Kidney (tissue), 14 donors: Measurements from ENCODE around the gene PARN. TPM values are rescaled to one million over a fixed set of nuclear protein-coding genes. Genes with fewer than 3 reads are reported as not detected.
A peak's percentile ranks its signal among the peaks of the same experiment; 100 is the strongest.

Experiments used
- DNase-seq, 5 donors: peaks; one replicate each; pipeline ENCODE4 v3.0.0-alpha.2; 2013 to 2020
- FAIRE-seq: peaks from 2 replicates; lab custom pipeline; 2012; peaks lifted over from hg19 to GRCh38; lab: Jason Lieb, UNC
- H3K27ac ChIP-seq, 2 donors: one replicate each; pipeline ENCODE4 v1.7.0; 2013; ENCODE audit warnings: low read depth in 2 of 2, low read length in 2 of 2, inconsistent platforms in 1 of 2
- H3K27me3 ChIP-seq: one replicate; pipeline ENCODE4 v1.7.1; 2013; ENCODE audit warnings: low read length, inconsistent platforms; ENCODE audit not compliant: control insufficient read depth, insufficient read depth
- H3K36me3 ChIP-seq, 3 donors: one replicate each; pipeline versions ENCODE4 v1.7.0 to v1.7.1; 2013; ENCODE audit warnings: low read length in 3 of 3, control low read depth in 1 of 3, inconsistent platforms in 1 of 3; ENCODE audit not compliant: insufficient read depth in 3 of 3, control insufficient read depth in 2 of 3
- H3K4me1 ChIP-seq, 3 donors: one replicate each; pipeline versions ENCODE4 v1.7.0 to v1.7.1; 2013; ENCODE audit warnings: low read length in 3 of 3, inconsistent platforms in 1 of 3, low read depth in 1 of 3; ENCODE audit not compliant: control insufficient read depth in 2 of 3, insufficient read depth in 2 of 3
- H3K4me3 ChIP-seq, 3 donors: one replicate each; pipeline versions ENCODE4 v1.7.0 to v1.8.1; 2013; ENCODE audit warnings: low read length in 3 of 3, control low read depth in 1 of 3, inconsistent platforms in 1 of 3
- H3K9ac ChIP-seq, 3 donors: one replicate each; pipeline versions ENCODE4 v1.7.0 to v1.7.1; 2013; ENCODE audit warnings: low read length in 3 of 3, control low read depth in 1 of 3, inconsistent platforms in 1 of 3
- H3K9me3 ChIP-seq, 3 donors: one replicate each; pipeline versions ENCODE4 v1.7.0 to v1.7.1; 2013; ENCODE audit warnings: low read length in 3 of 3, control low read depth in 1 of 3, inconsistent platforms in 1 of 3; ENCODE audit not compliant: control insufficient read depth in 2 of 3, insufficient read depth in 1 of 3
- intact Hi-C: fragments of 100-400 bp; cut with DNase I; formaldehyde crosslinking; loops from one replicate; pipeline ENCODE4 v1.11.1; 2022
- polyA plus RNA-seq: library from polyadenylated mRNA; stranded (reverse); fragments of 350-450 nt; fragmentation: Illumina TruSeq; extraction: RNeasy Lipid Tissue Mini Kit (QIAGEN cat#74804); gene quantifications from one replicate; pipeline ENCODE4 v1.2.3, GENCODE V29; 2014; ENCODE audit warnings: low read depth, low replicate concordance; ENCODE audit not compliant: insufficient read depth
- total RNA-seq: library from RNA; stranded (reverse); fragmentation: NEBNext Ultra II Directional; extraction: Animal tissue kit (Norgen Biotek cat#: 25700); gene quantifications from one replicate; pipeline ENCODE4 v1.2.1, GENCODE V29; 2021
- TF ChIP-seq, protein P1 (sequence below): IDR thresholded peaks from 3 replicates; pipeline ENCODE4 v1.5.1; 2012; ENCODE audit warnings: mild to moderate bottlenecking, moderate library complexity, borderline replicate concordance; ENCODE audit not compliant: insufficient read depth; ENCODE audit errors: extremely low read depth
- donor health status: control.
- donor health status: control.
- donor health status: control.
- donor health status: control.
- donor health status: control.
- donor health status: DM: yes; HTN: yes; CAD: no.
- donor health status: Normal renal cell carcinoma (clear cell type).

The PARN gene
- total and polyA plus RNA-seq, 2 donors from 2014 or later: 17.3 to 32.5 TPM

DNA sequence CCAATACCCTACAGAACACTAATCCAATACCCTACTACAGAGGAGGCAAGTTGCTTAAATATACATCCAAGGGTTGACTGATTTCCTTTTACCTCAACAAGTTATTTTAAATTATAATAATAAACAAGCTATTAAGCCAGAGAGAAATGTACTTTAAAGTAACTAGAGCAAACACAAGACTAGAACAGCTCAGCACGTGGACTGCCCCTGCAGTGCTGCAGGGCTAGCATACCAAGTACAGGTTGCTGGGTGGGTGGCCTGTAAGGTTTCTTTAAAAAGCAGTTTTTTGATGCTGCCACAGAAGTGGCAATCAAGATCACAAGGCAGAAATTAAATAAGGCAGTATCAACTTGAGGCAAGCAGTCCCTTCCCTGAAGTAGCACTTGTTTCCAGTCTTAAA, 63.5 kb downstream of the PARN start:
- no peaks in the 10 kb centered on the region for H3K9me3 ChIP-seq
- no peak overlapping the region for H3K9ac ChIP-seq
- DNase-seq: no peak
- H3K4me3 ChIP-seq: no peak overlapping the region
- no peak overlapping the region for H3K27ac ChIP-seq
- no peaks in the 10 kb centered on the region for H3K27me3 ChIP-seq
- no peak for FAIRE-seq
- TF ChIP-seq, protein P1, sequence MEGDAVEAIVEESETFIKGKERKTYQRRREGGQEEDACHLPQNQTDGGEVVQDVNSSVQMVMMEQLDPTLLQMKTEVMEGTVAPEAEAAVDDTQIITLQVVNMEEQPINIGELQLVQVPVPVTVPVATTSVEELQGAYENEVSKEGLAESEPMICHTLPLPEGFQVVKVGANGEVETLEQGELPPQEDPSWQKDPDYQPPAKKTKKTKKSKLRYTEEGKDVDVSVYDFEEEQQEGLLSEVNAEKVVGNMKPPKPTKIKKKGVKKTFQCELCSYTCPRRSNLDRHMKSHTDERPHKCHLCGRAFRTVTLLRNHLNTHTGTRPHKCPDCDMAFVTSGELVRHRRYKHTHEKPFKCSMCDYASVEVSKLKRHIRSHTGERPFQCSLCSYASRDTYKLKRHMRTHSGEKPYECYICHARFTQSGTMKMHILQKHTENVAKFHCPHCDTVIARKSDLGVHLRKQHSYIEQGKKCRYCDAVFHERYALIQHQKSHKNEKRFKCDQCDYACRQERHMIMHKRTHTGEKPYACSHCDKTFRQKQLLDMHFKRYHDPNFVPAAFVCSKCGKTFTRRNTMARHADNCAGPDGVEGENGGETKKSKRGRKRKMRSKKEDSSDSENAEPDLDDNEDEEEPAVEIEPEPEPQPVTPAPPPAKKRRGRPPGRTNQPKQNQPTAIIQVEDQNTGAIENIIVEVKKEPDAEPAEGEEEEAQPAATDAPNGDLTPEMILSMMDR: no peak
- H3K4me1 ChIP-seq: peaks cover 0 to 13% (median 2%) of the 10 kb centered on the region in 3 donors
- H3K36me3 ChIP-seq: no peaks in the 10 kb centered on the region
- intact Hi-C loops: no loop called here

DNA sequence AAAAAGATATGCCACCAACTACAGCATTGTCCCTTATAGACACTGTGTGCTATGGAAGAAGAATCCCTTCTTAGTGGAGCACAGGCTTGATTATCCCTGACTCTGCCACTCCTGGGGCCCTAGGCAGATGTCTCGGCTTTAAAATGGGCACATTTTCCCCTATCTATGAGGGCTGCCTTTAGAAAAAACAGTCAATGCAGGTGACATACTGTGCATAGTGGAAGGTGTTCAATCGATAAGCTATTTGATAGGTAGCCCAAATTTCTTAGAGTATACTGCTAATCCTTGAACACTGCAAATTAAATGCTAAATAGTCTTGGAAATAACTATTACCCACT, 64.4 kb downstream of the PARN start:
- Histone ChIP-seq H3K36me3 (no peaks in the 10 kb centered on the region), H3K4me1 (peaks cover 0 to 13% (median 2%) of the 10 kb centered on the region in 3 donors), H3K9me3 (no peaks in the 10 kb centered on the region), H3K27me3 (no peaks in the 10 kb centered on the region), H3K27ac (no peak overlapping the region), H3K4me3 (no peak overlapping the region), H3K9ac (no peak overlapping the region)
- FAIRE-seq (no peak), DNase-seq (no peak)
- TF ChIP-seq, protein P1: no peak
- intact Hi-C loops: no loop called here

DNA sequence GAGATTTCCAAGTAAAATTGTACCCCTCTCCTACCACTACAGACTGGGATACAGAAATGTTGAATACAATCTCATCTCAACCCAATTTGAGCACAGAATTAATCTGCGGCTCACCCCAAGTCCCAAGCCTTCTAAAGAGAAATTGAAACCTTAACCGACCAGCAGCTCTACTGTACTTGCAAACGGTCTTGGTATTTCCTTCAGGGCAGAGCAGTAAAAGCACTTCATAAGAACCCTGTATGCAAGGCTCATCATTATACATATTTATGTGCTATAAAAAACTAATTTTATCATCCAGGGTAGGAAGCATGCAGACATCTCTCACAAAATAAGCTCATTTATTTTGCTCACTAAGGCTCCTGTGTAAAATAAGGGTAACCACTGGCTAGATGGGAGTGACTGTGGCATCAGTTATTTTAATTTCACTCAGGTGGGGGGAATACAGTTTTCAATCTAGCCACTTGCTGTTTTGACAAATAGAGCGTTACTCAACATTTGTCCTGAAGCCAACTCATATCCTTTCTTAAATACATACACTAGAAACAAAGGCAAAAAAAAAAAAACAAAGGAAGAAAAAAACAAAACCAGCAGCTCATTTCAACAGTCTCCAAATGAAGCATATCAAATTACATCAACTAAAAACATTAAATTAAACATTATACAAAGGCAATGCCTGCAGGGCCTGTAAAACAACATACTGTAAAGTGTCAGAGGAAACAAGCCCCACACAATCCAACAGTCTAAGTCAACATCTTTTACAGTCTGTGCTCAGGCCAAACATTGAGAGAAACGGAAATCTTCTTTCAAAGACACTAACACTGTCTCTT, 65.0 kb downstream of the PARN start:
- intact Hi-C loops: no loop called here
- Histone ChIP-seq H3K4me1 (peaks cover 0 to 13% (median 2%) of the 10 kb centered on the region in 3 donors), H3K36me3 (peaks cover 0 to under 1% (median 0%) of the 10 kb centered on the region in 3 donors), H3K4me3 (no peak overlapping the region), H3K27ac (no peak overlapping the region), H3K9ac (no peak overlapping the region), H3K27me3 (no peaks in the 10 kb centered on the region), H3K9me3 (no peaks in the 10 kb centered on the region)
- DNase-seq (peak in 2 of 5 donors; percentile 56 to 59), FAIRE-seq (no peak)
- TF ChIP-seq, protein P1: no peak
